ENCODE results near the gene PRDM16. TPM values are rescaled to one million over a fixed set of nuclear protein-coding genes. Genes with fewer than 3 reads are reported as not detected.

The PRDM16 gene
- total RNA-seq, 1 experiment from 2014 or later, result 0.17 TPM

DNA sequence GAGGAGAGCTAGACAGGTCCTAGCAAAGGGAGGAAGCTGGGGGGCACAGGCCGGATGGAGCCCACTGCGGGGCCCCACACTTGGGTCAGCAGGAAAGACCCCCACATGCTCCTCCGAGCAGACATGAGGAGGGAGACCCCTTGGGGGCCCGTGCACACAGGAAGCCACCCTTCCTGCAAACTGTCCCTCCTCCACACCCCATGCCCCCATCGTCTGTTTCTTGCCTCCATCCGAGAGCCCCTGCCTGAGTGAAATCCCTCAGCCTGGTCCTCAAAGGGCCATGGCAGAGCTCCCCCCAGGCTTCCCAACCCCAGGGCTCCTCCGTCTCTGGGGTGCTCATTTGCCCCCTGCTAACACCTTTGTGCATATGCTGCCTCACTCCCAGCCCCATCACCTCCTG lies 168.0 kb downstream of the PRDM16 start:
- H3K9me3 Mint-ChIP-seq, result no peaks in the 10 kb centered on the region
- Histone ChIP-seq H2BK15ac (ENCODE audit: low read depth, low read length) (no peak overlapping the region), H3K14ac (ENCODE audit: insufficient read depth, low read length) (no peak overlapping the region; the same call in 1 of the 2 replicates), H2AFZ (ENCODE audit: low read length) (no peak overlapping the region), H2BK12ac (ENCODE audit: insufficient read length, low read depth, low read length) (no peak overlapping the region), H2BK120ac (ENCODE audit: low read depth, low read length, poor library complexity, severe bottlenecking) (no peak overlapping the region), H3K18ac (ENCODE audit: insufficient read length, low read depth, low read length) (no peak overlapping the region), H2BK20ac (ENCODE audit: low read depth, low read length, poor library complexity, severe bottlenecking) (no peak overlapping the region), H3K9me3 (ENCODE audit: control insufficient read depth, low read depth, low read length) (no peaks in the 10 kb centered on the region), H4K8ac (replicated peaks; ENCODE audit: insufficient read length, low read depth, low read length) (no peak overlapping the region), H3T11ph (ENCODE audit: low read length) (no peak overlapping the region), H3K4me1 (ENCODE audit: insufficient read depth, low read length) (no peaks in the 10 kb centered on the region), H4K20me1 (ENCODE audit: control insufficient read depth, insufficient read depth, insufficient read length) (no peaks in the 10 kb centered on the region), H3K79me2 (ENCODE audit: insufficient read depth, low read length) (no peaks in the 10 kb centered on the region), H3K56ac (ENCODE audit: insufficient read length, low read depth, low read length) (no peak overlapping the region), H3K23me2 (ENCODE audit: insufficient read length, low read depth, low read length, poor library complexity, severe bottlenecking) (no peaks in the 10 kb centered on the region), H4K91ac (ENCODE audit: insufficient read length, low read depth, low read length) (no peak overlapping the region), H3K27me3 (ENCODE audit: insufficient read depth, low read length) (no peaks in the 10 kb centered on the region), H4K5ac (ENCODE audit: insufficient read length, low read depth, low read length) (no peak overlapping the region), H2AK5ac (ENCODE audit: insufficient read length, low read length) (no peak overlapping the region), H3K4me2 (ENCODE audit: insufficient read depth, insufficient read length, low read length) (no peak overlapping the region), H3K27ac (ENCODE audit: insufficient read length, low read depth, low read length) (no peak overlapping the region), H3K9ac (ENCODE audit: extremely low read depth, insufficient read length, low read length) (no peak overlapping the region), H3K79me1 (ENCODE audit: insufficient read depth, low read depth, low read length, poor library complexity, severe bottlenecking) (no peaks in the 10 kb centered on the region), H3K4ac (ENCODE audit: low read depth, low read length) (no peak overlapping the region), H3K23ac (ENCODE audit: insufficient read length, low read depth, low read length) (no peak overlapping the region), H2BK5ac (ENCODE audit: insufficient read length, low read length) (no peak overlapping the region)
- peaks cover 2% of the 10 kb centered on the region; the same call in 1 of the 2 replicates for H3K27me3 Mint-ChIP-seq (ENCODE audit: low read depth)
- WGBS (ENCODE audit: extremely low coverage, insufficient read length, low lambda C conversion rate), result no CpG with 5 or more reads among the region's 7 CpGs
- TF ChIP-seq, protein P1, sequence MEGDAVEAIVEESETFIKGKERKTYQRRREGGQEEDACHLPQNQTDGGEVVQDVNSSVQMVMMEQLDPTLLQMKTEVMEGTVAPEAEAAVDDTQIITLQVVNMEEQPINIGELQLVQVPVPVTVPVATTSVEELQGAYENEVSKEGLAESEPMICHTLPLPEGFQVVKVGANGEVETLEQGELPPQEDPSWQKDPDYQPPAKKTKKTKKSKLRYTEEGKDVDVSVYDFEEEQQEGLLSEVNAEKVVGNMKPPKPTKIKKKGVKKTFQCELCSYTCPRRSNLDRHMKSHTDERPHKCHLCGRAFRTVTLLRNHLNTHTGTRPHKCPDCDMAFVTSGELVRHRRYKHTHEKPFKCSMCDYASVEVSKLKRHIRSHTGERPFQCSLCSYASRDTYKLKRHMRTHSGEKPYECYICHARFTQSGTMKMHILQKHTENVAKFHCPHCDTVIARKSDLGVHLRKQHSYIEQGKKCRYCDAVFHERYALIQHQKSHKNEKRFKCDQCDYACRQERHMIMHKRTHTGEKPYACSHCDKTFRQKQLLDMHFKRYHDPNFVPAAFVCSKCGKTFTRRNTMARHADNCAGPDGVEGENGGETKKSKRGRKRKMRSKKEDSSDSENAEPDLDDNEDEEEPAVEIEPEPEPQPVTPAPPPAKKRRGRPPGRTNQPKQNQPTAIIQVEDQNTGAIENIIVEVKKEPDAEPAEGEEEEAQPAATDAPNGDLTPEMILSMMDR (conservative IDR thresholded peaks at IDR 0.05), result no peak
- no peak overlapping the region for H3K27ac Mint-ChIP-seq
- H3K4me3 Mint-ChIP-seq, result no peak overlapping the region
- DNase-seq, result no peak
- H3K4me1 Mint-ChIP-seq, result peaks cover 2 to 15% of the 10 kb centered on the region in 2 experiments
- no peaks in the 10 kb centered on the region for H3K36me3 Mint-ChIP-seq (ENCODE audit: insufficient read depth in 1 of 3, low read depth in 3 of 3)

Data from H9 (cell line).